GM18498 (cell line): ENCODE data around the gene SEL1L.
"Not testable (repeated sequence)": the region's sequence is repeated elsewhere in the genome, so short reads cannot be mapped to it uniquely, and the experiment has no call there.

Experiments
- ATAC-seq: cut with Tn5 transposase; IDR thresholded peaks from one replicate; pipeline ENCODE4 v1.9.1; 2021; ENCODE audit warnings: mild to moderate bottlenecking, moderate library complexity; ENCODE audit not compliant: unreplicated experiment

Gene SEL1L

DNA sequence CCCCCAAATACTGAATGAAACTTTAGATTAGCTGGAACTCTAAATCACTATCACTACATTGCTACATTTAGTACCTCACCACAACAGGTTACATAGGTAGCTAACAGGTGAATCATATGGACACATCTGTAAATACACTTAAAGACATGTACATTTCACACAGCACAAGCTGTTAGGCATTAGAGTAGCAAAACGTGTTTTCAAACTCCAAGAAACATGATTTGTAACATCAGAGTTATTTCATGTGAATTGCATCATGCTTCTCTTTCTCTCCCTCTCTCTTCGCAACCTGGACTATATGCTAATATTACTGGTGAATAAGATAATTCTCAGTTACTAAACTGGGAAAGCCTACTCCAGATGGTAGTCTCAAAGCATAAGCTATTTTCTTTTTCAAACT is 4.3 kb downstream of the SEL1L start:
- no peak for ATAC-seq

DNA sequence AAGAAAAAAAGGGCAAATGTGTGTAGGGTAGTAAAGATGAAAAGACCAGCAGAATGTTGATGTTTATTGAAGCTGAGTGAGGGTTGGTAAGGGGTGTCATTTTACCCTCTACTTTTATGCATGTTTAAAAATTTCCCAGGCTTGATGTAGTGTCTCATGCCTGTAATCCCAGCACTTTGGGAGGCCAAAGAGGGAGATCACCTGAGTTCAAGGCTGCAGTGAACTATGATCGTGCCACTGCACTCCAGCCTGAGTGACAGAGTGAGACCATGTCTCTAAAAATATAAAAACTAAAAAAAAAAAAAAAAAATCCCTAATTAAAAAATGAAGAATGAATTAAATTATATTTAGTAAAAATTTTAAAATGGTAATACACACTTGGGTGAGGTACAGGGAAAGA is 8.5 kb downstream of the SEL1L start:
- ATAC-seq, result no peak

- ATAC-seq, result peak; percentile 58
Observed at GRCh38 chr14:81523616-81524015, 10.0 kb downstream of the SEL1L start.

DNA sequence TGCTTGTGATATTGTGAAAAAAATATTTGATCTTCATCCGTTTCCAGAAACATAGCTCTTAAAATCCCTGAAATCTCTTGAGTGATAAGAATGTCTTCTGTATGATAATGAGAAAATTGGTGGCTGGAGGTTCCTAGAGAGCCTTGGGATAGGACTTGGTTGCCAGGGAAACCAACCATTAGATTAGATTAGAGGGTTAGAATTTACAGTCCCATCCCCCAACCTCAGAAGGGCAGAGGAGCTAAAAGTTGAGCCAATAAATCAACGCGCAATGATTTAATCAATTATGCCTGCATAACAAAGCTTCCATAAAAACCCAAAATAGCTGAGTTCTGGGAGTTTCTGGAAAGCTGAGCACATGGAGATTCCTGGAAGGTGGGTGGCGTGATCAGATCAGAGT is 10.6 kb downstream of the SEL1L start:
- ATAC-seq, result no peak

DNA sequence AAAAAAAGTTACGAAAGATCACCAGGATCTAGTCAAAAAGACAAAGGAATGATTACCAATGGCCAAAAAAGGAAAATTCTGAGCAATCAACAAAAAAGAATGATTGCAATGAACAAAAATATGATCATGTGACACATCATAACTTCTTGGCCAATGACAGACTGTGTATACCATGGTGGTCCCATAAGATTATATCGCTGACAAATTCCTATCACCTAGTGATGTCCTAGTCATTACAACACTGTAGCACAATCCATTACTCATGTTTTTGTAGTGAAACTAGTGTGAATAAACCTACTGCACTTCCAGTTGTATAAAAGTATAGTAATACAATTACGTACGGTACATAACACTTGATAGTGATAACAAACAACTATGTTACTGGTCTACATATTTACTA is 12.3 kb downstream of the SEL1L start:
- no peak for ATAC-seq

DNA sequence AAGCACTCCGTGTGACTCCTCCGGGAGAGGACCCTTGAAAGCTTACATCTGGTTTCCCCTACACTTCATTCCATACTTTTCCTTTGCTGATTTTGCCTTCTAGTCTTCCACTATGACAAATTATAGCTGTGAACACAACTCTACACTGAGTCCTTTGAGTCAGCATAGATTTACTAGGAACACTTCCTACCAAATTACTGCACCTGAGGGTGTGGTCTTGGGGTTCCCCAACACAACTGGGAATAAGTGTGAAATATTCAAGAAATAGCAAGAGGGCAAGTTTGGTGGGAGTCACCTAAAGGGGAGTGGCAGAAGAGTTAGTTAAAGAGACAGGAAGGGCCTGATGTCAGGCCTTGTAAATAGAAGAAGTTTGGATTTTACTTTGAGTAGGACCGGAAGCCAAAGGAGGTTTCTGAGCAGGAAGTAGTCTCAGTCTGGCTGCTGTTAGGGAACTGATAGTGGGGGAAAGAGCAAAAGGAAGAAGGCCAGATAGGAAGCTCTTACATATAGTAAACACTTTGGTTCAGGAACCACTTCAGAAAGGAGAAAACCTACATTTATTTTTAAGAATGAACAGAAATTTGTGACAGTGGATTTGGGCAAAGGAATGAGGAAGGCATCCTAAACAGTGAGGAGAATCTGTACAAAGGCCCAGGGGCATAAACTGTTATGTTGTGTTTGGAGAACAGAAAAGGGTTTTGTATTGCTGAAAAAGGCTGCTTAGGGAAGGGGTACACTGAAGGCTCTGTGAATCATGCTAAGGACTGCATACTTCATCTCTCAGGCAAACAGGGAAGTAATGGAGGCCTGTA is 14.2 kb downstream of the SEL1L start:
- peak; percentile 69 for ATAC-seq

DNA sequence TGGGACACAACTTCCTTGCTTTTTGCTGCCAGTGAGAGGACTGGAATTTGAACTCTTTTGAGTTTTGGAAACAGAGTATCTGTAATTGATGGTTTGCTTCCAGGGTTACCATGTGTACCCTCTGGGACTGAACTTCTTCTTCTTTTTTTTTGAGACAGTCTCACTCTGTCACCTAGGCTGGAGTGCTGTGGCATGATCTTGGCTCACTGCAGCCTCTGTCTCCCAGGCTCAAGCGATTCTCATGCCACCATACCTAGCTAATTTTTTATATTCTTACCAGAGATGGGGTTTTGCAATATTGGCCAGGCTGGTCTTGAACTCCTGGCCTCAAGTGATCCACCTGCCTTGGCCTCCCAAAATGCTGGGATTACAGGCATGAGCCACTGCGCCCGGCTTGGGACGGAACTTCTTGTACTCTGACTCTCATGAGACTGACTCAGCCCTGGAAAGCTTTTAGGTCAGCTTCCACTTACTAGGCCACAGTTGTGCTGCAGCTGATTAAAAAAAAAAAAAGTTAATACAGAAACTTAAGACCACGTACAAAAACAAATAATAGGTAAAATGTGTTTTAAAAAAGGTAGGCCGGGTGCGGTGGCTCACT is 15.8 kb downstream of the SEL1L start:
- ATAC-seq, result no peak

GRCh38 chr14:81516986-81517797 is 16.5 kb downstream of the SEL1L start:
- no peak for ATAC-seq

DNA sequence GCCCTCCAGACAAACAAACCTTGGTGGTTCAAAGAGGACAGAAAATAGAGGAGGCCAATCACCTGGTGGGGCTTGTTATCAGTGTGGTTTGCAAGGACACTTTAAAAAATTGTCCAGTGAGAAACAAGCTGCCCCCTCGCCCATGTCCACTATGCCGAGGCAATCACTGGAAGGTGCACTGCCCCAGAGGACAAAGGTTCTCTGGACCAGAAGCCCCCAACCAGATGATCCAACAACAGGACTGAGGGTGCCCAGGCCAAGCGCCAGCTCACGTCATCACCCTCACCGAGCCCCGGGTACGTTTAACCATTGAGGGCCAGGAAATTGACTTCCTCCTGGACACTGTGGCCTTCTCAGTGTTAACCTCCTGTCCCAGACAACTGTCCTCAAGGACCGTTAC is 17.7 kb downstream of the SEL1L start:
- ATAC-seq, result not testable (repeated sequence)

GRCh38 chr14:81512826-81513225 is 20.8 kb downstream of the SEL1L start:
- ATAC-seq, result not testable (repeated sequence)

DNA sequence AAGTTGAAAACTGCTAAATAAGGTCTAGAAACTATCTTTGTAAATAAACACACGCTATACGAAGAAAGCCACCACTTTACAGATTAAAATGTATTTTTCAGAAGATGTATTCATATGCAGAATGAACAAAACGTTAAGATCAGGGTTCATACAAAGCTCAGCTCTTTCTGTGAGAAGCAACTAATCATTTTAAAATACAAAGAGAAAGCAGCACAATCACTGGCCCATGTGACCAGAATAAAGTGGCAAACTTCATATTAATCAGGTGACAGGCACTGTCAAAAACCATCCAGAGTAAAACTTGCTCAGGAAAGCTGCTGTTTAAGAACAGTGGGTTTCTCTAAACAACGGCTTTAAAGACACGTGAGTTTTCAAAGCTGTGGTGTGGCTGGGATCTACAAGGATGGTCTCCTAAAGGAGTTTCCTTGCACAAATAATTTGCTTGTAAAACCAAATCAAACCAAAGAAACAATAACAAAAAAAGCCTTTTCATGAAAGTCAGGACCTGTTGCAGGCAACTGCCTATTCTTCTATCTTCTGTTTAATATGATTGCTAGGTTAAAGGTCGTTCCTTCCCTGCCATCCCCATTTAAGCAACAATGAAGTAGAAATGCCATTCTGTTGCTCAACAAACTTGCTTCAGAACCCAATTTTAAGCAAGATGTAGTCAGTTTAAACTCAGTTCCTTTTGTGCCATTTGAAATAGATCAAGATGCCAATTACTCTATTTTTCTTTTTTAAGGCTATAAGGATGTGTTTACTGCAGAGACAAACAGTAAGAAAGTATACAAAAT is 22.3 kb downstream of the SEL1L start:
- no peak for ATAC-seq

DNA sequence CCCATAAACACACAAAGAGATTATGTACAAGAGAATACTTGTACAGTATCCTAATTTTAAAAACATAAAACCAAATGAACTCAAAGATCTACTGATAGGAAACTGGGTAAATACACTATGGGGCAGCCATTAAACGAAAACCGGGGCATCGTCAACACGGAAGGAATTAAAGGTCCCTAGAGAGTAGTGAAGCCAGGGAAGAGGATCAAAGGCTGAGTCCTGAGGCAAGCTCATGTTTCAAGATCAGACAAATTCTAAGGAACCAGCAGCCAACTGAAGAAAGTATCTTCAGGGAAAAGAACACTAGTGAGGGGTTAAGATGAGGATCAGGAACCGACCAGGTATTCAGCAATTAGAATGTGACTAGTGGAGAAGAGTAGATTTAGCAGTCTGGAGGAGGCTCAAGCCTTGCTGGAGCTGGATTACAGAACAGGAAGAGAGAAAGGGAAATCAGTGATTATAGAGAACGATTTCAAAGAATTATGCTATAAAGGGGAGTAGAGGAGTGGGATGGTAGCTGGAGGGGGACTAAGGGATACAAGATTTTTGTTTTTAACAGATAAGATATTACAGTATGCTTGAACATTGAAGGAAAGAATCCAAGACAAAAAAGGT is 23.7 kb downstream of the SEL1L start:
- no peak for ATAC-seq

GRCh38 chr14:81509321-81509720 is 24.3 kb downstream of the SEL1L start:
- no peak for ATAC-seq

DNA sequence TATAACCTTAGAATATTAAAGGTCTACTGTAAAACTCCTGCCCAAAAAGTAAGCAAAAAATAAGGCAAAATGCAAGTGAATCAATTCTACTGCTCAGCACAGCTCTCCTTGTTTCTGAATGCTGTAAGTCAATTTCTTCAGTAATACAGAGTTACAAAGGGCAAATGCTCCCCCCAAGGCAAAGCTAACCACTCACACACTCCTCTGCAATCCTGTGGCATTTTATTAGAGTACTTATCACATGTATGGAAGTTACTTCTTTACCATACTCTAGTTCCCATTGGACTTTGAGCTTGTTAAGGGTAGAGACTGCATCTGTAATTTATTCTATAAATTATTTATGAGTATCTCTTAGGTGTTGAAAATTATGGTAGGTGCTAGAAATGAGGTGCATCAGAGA is 27.2 kb downstream of the SEL1L start:
- ATAC-seq, result no peak

GRCh38 chr14:81504864-81505263 is 28.8 kb downstream of the SEL1L start:
- no peak for ATAC-seq

DNA sequence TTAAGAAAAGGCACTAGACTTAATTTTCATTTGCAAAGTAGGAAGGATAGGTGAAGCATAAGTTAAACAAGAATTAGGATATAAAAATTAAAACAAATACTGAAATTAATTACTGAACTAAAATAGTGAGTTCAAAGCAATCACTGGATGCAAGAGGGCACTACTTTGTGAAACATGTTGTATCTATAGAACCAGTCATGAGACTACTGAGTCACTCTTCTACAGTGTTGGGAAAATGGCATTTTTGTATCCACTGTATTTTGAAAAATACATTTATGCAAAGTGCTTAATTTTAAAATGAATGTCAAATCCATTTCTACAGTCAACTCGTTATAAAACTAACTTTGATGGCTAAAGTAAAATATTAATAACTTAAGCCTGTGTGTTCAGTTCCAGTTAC is 47.9 kb downstream of the SEL1L start:
- ATAC-seq, result peak; percentile 20

GRCh38 chr14:81485372-81485771 is 48.3 kb downstream of the SEL1L start:
- ATAC-seq, result peak; percentile 98

DNA sequence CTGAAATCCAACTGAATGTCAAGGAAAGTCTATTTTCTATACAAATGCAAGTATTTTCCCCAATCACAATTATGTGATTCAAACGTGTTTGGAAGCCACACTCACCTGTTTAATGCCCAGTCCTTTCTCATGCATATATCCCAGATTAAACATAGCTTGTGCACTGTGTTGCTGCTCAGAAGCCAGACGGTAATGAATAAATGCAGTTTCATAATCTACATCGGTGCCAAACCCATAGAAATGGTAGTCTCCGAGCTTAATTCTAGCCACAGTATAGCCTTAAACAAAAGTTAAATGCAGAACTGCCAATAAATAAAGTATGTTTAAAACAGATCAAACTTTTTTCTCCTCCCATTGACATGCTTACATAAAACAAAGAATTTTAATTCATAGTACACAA is 49.5 kb downstream of the SEL1L start:
- no peak for ATAC-seq

DNA sequence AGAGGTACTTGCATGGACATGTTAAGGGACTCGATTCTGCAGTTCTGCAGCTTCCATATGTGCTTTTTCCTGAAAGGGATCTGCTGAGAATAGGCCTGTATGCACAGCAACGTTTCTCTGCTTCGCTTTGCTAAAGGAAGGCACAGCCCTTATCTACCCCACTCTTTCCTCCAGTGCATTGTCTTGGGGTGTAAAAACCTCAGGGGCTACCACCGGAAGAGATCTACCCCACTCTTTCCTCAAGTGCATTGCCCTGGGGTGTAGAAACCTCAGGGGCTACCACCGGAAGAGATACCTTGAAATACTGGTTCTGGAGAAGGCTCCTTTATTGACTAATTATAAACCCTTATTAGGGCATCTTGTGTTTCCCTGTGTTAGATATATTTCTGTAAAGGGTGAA is 52.9 kb downstream of the SEL1L start:
- no peak for ATAC-seq

DNA sequence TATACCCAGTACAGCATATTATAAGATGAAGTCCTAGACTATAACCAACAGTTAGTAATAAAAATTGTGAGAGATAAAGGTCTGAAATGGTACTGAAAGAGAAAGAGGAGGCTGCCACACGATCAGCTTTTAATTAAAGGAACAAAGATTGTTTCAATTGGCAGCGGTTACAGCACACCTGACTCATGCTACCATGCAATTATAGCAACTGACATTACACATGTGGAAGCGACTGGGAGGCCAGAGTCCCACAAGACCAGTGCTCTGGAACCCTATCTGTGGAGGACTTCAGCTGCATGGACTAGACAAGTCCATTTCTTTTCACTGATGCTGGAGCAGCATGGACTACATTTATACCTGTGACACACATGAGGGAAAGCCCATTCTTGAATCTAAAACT is 55.2 kb downstream of the SEL1L start:
- ATAC-seq, result peak; percentile 38

GRCh38 chr14:81476816-81477215 is 56.8 kb downstream of the SEL1L start:
- no peak for ATAC-seq
